HCT116 (cell line): Measurements from ENCODE around the gene FOXJ1. TPM values are rescaled to one million over a fixed set of nuclear protein-coding genes. Genes with fewer than 3 reads are reported as not detected.

Experiments used
- ATAC-seq: fragments of 200-7000 bp; cut with Tn5 transposase; 2 replicates; pipeline ENCODE4 v1.9.1; 2020; ENCODE audit warnings: mild to moderate bottlenecking, moderate library complexity
- BruUV-seq: library from RNA; stranded (reverse); fragments of 400-500 nt; replicated peaks from 2 replicates; lab custom pipeline; 2021; lab: Mats Ljungman, UMichigan
- CTCF ChIA-PET: fragments of 300-600 bp; sonication (Branson Sonifier 250); formaldehyde crosslinking; loops from one replicate; lab custom pipeline; 2021; ENCODE audit warnings: antibody characterized with exemption; lab: Charles Lee
- POLR2A ChIA-PET: fragments of 300-600, 350-600 bp; sonication (Branson Sonifier 250); formaldehyde crosslinking; loops from one replicate; lab custom pipeline; 2021; ENCODE audit warnings: antibody characterized with exemption; lab: Charles Lee
- RAD21 ChIA-PET, 2 experiments: fragments of 300-600 bp; sonication (Branson Sonifier 250); formaldehyde crosslinking; loops; one replicate each; lab custom pipeline; 2023; ENCODE audit warnings: low total read pairs in 2 of 2; ENCODE audit not compliant: uncharacterized antibody in 2 of 2, unreplicated experiment in 2 of 2, low non-redundant PET in 1 of 2; lab: Charles Lee
- DNase-seq: peaks from one replicate; pipeline ENCODE4 v3.0.0-alpha.2; 2010; ENCODE audit warnings: low read depth, low spot score
- H2AFZ ChIP-seq: fragments of 200-600 bp; shearing (Covaris generic), sonication (generic); 2 replicates; pipeline ENCODE4 v1.6.1; 2017; ENCODE audit warnings: low read depth, mixed run types, mixed read lengths, antibody characterized with exemption, low read length; ENCODE audit not compliant: poor library complexity, severe bottlenecking
- H3K27ac ChIP-seq: 2 replicates; pipeline ENCODE4 v1.5.1; 2012; ENCODE audit warnings: low read depth, low read length
- H3K27me3 ChIP-seq: fragments of 200-600 bp; sonication (generic); 2 replicates; pipeline ENCODE4 v1.6.1; 2016; ENCODE audit warnings: mixed run types, low read length, mixed read lengths; ENCODE audit not compliant: insufficient read depth
- H3K36me3 ChIP-seq, 2 experiments: fragments of 200-500 bp in 1 of 2; fragments of 200-600 bp in 1 of 2; sonication (Bioruptor generic) in 1 of 2; sonication (generic) in 1 of 2; 2 replicates each; pipeline versions ENCODE4 v1.5.1 to v1.6.1; 2014 to 2016; ENCODE audit warnings: low read length in 2 of 2, inconsistent platforms in 1 of 2, mixed read lengths in 1 of 2, mixed run types in 1 of 2; ENCODE audit not compliant: insufficient read depth in 2 of 2, control insufficient read depth in 1 of 2
- H3K4me1 ChIP-seq, 2 experiments: fragments of 200-600 bp in 1 of 2; sonication (generic) in 1 of 2; 2 replicates each; pipeline versions ENCODE4 v1.5.1 to v1.6.1; 2012 to 2017; ENCODE audit warnings: low read length in 2 of 2, inconsistent platforms in 1 of 2, mild to moderate bottlenecking in 1 of 2, mixed read lengths in 1 of 2, mixed run types in 1 of 2, moderate library complexity in 1 of 2; ENCODE audit not compliant: insufficient read depth in 2 of 2, control insufficient read depth in 1 of 2
- H3K4me2 ChIP-seq: fragments of 200-600 bp; sonication (generic); 2 replicates; pipeline ENCODE4 v1.6.1; 2017; ENCODE audit warnings: mixed run types, low read length, mixed read lengths
- H3K4me3 ChIP-seq, 2 experiments: fragments of 200-600 bp in 1 of 2; sonication (generic) in 1 of 2; replicated peaks in 1 of 2; 2 replicates each; pipeline ENCODE4 v1.5.1; 2011 to 2016; ENCODE audit warnings: low read length in 2 of 2, control low read depth in 1 of 2, low read depth in 1 of 2, mild to moderate bottlenecking in 1 of 2, mixed read lengths in 1 of 2, mixed run types in 1 of 2
- H3K79me2 ChIP-seq: fragments of 200-600 bp; sonication (generic); 2 replicates; pipeline ENCODE4 v1.6.1; 2017; ENCODE audit warnings: mild to moderate bottlenecking, mixed run types, low read length, moderate library complexity, mixed read lengths; ENCODE audit not compliant: insufficient read depth
- H3K9ac ChIP-seq: fragments of 200-600 bp; sonication (generic); 2 replicates; pipeline ENCODE4 v1.6.1; 2016; ENCODE audit warnings: low read length, mixed read lengths
- H3K9me2 ChIP-seq: fragments of 200-600 bp; sonication (generic), shearing (Covaris generic); 2 replicates; pipeline ENCODE4 v1.6.1; 2017; ENCODE audit warnings: mixed run types, mild to moderate bottlenecking, moderate library complexity; ENCODE audit not compliant: insufficient read depth
- H3K9me3 ChIP-seq, 2 experiments: fragments of 200-500 bp in 1 of 2; fragments of 200-600 bp in 1 of 2; sonication (Bioruptor generic) in 1 of 2; sonication (generic) in 1 of 2; 2 replicates each; pipeline ENCODE4 v1.6.1; 2014 to 2017; ENCODE audit warnings: low read length in 2 of 2, mixed read lengths in 2 of 2, inconsistent platforms in 1 of 2, low read depth in 1 of 2, mild to moderate bottlenecking in 1 of 2, mixed run types in 1 of 2, moderate library complexity in 1 of 2; ENCODE audit not compliant: control insufficient read depth in 1 of 2, insufficient read depth in 1 of 2
- H4K20me1 ChIP-seq: fragments of 200-600 bp; sonication (generic), shearing (Covaris generic); 2 replicates; pipeline ENCODE4 v1.6.1; 2017; ENCODE audit warnings: mixed run types, mild to moderate bottlenecking, moderate library complexity; ENCODE audit not compliant: insufficient read depth
- ATF3 ChIP-seq: IDR thresholded peaks from 2 replicates; pipeline ENCODE4 v1.6.1; 2012
- CBX3 ChIP-seq: IDR thresholded peaks from 2 replicates; pipeline ENCODE4 v1.6.1; 2012; ENCODE audit warnings: low read depth
- CEBPB ChIP-seq: IDR thresholded peaks from 2 replicates; pipeline ENCODE4 v1.6.1; 2012; ENCODE audit warnings: low read depth
- CTCF ChIP-seq, 3 experiments: fragments of 200-600 bp in 1 of 3; sonication (generic) in 1 of 3; IDR thresholded peaks in 2 of 3; conservative IDR thresholded peaks in 1 of 3; 2 replicates each; pipeline ENCODE4 v1.5.1; 2012 to 2017; ENCODE audit warnings: low read depth in 2 of 3, low read length in 2 of 3, antibody characterized with exemption in 1 of 3, borderline replicate concordance in 1 of 3, control low read depth in 1 of 3, mild to moderate bottlenecking in 1 of 3, mixed read lengths in 1 of 3, mixed run types in 1 of 3, moderate library complexity in 1 of 3; ENCODE audit not compliant: insufficient read depth in 1 of 3
- EGR1 ChIP-seq: IDR thresholded peaks from 2 replicates; pipeline ENCODE4 v1.6.1; 2012; ENCODE audit warnings: low read depth
- ELF1 ChIP-seq: IDR thresholded peaks from 2 replicates; pipeline ENCODE4 v1.6.1; 2012; ENCODE audit warnings: low read depth, borderline replicate concordance
- EZH2 ChIP-seq: fragments of 200-600 bp; sonication (generic); IDR thresholded peaks from 2 replicates; pipeline ENCODE4 v1.6.1; 2017; ENCODE audit warnings: antibody characterized with exemption, mixed run types
- EZH2phosphoT487 ChIP-seq: fragments of 200-600 bp; IDR thresholded peaks from 2 replicates; pipeline ENCODE4 v1.6.1; 2018; ENCODE audit warnings: antibody characterized with exemption, borderline replicate concordance
- FOSL1 ChIP-seq: IDR thresholded peaks from 2 replicates; pipeline ENCODE4 v1.6.1; 2012; ENCODE audit warnings: low read depth
- JUND ChIP-seq: IDR thresholded peaks from 2 replicates; pipeline ENCODE4 v1.6.1; 2012
- MAX ChIP-seq: IDR thresholded peaks from 2 replicates; pipeline ENCODE4 v1.6.1; 2012
- POLR2A ChIP-seq: IDR thresholded peaks from 2 replicates; pipeline ENCODE4 v1.7.0; 2011; ENCODE audit warnings: borderline replicate concordance; ENCODE audit not compliant: insufficient read depth, insufficient read length; ENCODE audit errors: extremely low read depth
- REST ChIP-seq: IDR thresholded peaks from 2 replicates; pipeline ENCODE4 v1.6.1; 2012; ENCODE audit warnings: low read depth
- SIN3A ChIP-seq: IDR thresholded peaks from 2 replicates; pipeline ENCODE4 v1.6.1; 2012; ENCODE audit warnings: low read depth
- SP1 ChIP-seq: IDR thresholded peaks from 2 replicates; pipeline ENCODE4 v1.6.1; 2012; ENCODE audit warnings: low read depth
- SRF ChIP-seq: IDR thresholded peaks from 2 replicates; pipeline ENCODE4 v1.6.1; 2012; ENCODE audit warnings: low read depth
- TCF7L2 ChIP-seq: IDR thresholded peaks from 2 replicates; pipeline ENCODE4 v1.7.0; 2011; ENCODE audit warnings: borderline replicate concordance, inconsistent platforms; ENCODE audit not compliant: insufficient read depth, insufficient read length; ENCODE audit errors: extremely low read depth
- ZBTB33 ChIP-seq: IDR thresholded peaks from 2 replicates; pipeline ENCODE4 v1.6.1; 2011; ENCODE audit warnings: mild to moderate bottlenecking, low read length, moderate library complexity; ENCODE audit not compliant: insufficient replicate concordance; ENCODE audit errors: extremely low read depth
- ZFX ChIP-seq: fragments of 450-650 bp; IDR thresholded peaks from 2 replicates; pipeline ENCODE4 v1.6.1; 2017
- ZNF274 ChIP-seq: fragments of 200-500 bp; sonication (Bioruptor generic); IDR thresholded peaks from 2 replicates; pipeline ENCODE4 v1.6.1; 2014; ENCODE audit warnings: mild to moderate bottlenecking, low read depth, low read length, inconsistent platforms
- intact Hi-C: fragments of 100-400 bp; cut with micrococcal nuclease; formaldehyde crosslinking; loops from 2 replicates; pipeline ENCODE4 v1.10.0; 2022
- total RNA-seq: library from RNA; stranded (reverse); gene quantifications from one replicate; pipeline ENCODE4 v1.2.1, GENCODE V29; 2021; ENCODE audit not compliant: unreplicated experiment

FOXJ1 gene
- total RNA-seq, 1 experiment from 2014 or later = 0.61 TPM

- RAD21 ChIA-PET = no interaction called here
- BruUV-seq = no TSS peak
- no peak overlapping the region for H2AFZ ChIP-seq
- CTCF ChIA-PET = interaction anchor here (1.3 to 1.9 kb wide), 2 partner anchors 21 to 36 kb away, joined by 3 to 8 read pairs; no protein-coding TSS in a partner anchor
- no peak overlapping the region for H3K4me2 ChIP-seq
- TF ChIP-seq EGR1 (no peak), ELF1 (no peak), REST (no peak), TCF7L2 (no peak), ZBTB33 (no peak), MAX (no peak), ATF3 (no peak), CBX3 (no peak), FOSL1 (no peak), CTCF (IDR thresholded peaks at IDR 0.05 in 2 of 3, conservative IDR thresholded peaks at IDR 0.05 in 1 of 3; ENCODE audit: borderline replicate concordance in 1 of 3, insufficient read depth in 1 of 3, low read depth in 2 of 3, low read length in 2 of 3) (no peak), EZH2 (no peak), CEBPB (no peak), POLR2A (no peak), EZH2phosphoT487 (no peak), SRF (no peak), SIN3A (no peak), JUND (no peak), SP1 (no peak), ZFX (no peak), ZNF274 (no peak)
- TF ChIP-seq, all 23 proteins: peak for 0
- no peak overlapping the region for H3K4me3 ChIP-seq
- POLR2A ChIA-PET = no interaction called here
- H4K20me1 ChIP-seq = no peaks in the 10 kb centered on the region
- no peaks in the 10 kb centered on the region for H3K27me3 ChIP-seq
- no peak for DNase-seq
- H3K9me2 ChIP-seq = no peaks in the 10 kb centered on the region
- no peaks in the 10 kb centered on the region for H3K9me3 ChIP-seq
- no peak for ATAC-seq
- intact Hi-C loops = no loop called here
- H3K79me2 ChIP-seq = no peaks in the 10 kb centered on the region
- H3K27ac ChIP-seq = no peak overlapping the region
- no peaks in the 10 kb centered on the region for H3K4me1 ChIP-seq
- H3K9ac ChIP-seq = no peak overlapping the region
- H3K36me3 ChIP-seq = no peaks in the 10 kb centered on the region
These were observed 20.0 kb upstream of the FOXJ1 start for GRCh38 chr17:76160896-76161528.
